GM19023 (cell line): ENCODE results near the gene CUL1.

Source experiments
- ATAC-seq: cut with Tn5 transposase; IDR thresholded peaks from one replicate; pipeline ENCODE4 v1.9.1; 2021; ENCODE audit warnings: mild to moderate bottlenecking, moderate library complexity; ENCODE audit not compliant: unreplicated experiment

The CUL1 gene

DNA sequence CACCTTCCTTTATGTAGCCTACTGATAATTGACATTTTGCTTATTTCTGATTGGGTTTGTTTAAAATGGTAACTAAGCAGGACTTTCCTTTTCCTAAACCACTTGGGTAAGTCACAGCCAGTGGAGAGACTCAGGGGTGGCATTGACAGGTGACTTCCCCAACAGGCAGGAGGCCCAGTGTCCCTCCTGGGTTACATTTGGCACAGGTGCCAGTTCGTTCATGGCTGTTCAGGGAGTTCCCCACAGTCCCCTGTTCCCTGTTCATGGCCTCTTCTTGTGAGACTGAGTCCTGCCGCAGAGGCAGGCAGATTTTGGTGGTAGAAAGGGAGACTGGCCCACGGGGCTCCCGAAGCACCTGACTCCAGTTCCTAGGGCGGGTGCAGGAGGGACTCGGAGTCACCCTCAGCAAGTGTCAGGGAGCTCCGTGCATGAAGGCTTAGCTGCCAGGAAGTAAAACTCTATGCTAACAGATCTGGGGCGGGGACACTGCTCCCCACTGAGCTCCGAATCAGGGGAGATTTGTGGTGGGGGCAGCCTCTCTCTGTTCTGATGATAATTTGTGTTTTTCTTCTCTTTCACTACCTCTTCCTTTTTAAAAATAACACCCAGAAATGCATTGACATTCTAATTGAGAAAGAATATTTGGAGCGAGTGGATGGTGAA is 101.3 kb downstream of the CUL1 start:
- ATAC-seq = no peak

DNA sequence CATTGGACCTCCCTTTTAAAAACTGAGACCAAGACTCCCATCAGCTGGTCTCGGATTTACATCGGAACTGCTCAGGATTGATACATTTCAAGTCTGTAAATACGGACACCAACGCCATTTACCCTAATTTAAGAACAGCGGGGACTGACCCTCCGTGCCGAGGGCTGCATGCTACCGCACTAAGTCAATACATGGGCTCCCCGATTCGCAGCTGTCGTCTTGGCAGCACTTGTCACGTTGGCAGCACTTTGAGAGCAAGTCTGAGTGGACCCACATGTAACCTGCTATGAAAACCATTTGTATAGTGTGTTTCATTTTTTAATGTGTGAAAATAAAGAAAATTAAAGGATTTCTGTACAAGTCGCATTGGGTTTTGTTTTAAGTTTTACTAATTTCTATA is 102.0 kb downstream of the CUL1 start:
- ATAC-seq = no peak

DNA sequence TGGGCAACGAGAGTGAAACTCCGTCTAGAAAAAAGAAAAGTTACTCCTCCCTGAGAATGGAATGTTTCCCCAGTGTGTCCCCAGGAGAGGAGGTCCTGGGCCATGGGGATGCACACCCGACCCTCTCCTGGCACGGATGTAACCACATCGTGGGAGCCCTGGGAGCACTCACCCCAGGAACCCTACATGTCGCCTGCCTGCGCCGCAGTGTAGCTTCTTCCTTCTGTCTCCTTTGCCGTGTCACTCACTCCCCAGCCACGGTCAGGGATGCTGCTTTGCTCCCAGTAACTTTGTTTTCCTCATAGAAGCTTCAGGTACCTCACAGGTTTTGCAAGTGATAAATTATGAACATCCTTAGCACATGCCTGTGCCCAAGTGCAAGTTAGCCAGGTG is 103.4 kb downstream of the CUL1 start:
- no peak for ATAC-seq

DNA sequence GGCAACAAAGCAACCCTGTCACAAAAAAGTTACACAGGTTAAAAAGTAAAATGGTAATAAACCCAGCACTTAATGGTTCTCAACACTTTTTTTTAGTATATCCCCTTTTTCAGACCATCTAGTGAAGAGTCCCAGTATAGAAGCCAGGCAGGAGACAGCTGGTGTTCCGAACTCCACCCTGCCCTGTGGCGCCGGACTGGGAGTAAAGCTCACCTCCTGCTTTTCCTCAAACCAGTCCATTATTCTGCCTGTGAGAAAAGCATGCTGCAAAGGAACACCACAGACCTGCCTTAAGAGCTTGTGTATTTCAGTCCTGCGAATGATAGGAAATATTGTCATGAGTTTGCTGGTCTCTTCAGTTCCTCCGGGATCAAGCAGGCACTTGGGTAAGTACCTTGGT is 104.4 kb downstream of the CUL1 start:
- ATAC-seq = no peak

DNA sequence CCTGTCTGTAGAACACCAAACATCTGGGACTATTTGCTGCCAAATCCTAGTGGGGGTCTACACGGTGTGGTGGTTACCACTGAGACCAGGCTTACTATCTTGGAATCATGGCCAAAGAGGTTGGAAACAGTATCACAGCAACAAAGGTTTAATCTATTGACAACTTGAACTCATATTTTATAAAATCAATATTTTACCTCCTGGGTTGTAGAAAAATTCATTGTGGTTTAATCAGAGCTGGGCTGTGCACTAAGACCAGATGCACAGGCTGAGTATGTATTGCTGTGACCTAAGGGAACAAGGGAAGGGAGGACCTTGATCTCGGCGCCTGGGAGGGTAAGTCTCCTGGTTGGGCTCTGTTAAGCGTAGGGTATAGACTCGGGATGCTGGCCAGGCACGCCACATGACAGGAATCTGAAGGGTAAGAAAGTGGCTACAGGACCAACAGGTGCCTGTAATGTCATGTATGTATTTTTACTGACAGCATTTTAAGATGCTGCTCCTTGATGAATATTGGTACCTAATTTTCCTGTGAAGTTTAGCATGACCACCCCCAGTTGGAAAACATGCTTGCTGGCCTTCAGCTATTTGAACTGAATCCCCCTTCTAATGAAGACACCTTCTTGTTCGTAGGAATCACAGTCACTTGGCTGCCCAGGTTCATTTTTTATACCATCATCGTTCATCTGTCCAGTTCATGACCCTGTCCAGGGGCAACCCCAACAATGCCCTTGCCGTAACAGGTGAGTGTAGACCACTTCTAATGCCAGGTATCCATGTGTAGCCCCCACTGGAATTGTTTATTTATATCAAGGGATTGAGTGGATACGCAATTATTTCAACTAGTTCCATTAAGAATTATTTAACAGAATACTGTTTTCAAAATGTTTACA is 105.9 kb downstream of the CUL1 start:
- no peak for ATAC-seq

DNA sequence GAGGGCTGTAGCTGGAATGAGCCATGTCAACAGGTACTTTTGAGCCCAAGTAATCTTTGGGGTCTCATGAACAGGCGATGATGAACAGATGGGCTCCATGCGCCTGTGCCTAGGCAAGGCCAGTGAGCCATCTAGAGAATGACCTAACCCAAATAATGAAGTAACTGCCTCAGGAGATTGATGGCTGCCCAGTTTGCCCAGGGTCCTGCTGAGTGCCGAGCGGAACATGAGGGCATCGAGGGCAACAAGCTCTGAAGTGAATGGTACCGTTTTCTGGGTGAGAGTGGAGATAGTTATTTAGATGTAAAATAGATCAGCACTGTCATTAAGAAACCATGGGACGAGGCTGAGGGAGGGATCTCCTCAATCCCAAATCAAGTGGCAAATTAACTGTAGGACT is 107.5 kb downstream of the CUL1 start:
- ATAC-seq = no peak

DNA sequence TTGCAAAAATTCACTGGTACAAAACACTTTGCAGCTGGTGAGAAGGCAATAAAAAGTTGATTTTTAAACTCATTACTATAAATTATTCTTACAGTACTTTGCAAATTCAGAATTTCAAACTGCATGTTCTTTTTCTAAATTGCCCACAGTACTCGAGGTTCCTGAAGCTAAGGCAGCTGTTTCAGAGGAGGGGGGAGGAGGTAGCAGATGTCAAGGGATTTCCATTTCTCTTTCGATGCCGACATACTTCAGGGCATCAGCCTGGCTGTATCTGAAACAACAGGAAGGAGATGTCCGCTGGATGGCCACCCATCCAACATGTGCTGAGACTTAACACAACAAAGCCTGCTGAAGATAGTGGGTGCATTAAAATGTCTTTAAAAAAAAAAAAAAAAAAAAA is 108.7 kb downstream of the CUL1 start:
- ATAC-seq = no peak

DNA sequence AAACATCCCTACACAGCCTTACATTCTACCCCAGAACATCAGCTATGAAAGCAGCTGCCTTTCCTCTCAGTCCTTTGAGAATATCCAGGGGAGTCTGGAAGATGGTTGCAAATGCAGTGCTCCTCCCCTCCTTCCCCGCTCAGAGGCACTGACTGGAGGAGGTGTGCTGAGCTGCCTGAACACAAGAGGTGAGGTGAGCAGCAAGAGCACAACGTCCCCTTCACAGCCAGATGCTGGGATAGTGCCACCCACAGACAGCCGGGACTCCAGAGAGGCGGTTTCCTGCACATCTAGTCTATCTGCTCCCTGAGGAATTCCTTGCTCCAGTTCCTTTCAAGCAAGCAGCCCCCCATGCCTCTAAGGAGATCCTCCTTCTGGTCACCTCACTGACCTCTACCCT is 111.2 kb downstream of the CUL1 start:
- ATAC-seq = no peak

DNA sequence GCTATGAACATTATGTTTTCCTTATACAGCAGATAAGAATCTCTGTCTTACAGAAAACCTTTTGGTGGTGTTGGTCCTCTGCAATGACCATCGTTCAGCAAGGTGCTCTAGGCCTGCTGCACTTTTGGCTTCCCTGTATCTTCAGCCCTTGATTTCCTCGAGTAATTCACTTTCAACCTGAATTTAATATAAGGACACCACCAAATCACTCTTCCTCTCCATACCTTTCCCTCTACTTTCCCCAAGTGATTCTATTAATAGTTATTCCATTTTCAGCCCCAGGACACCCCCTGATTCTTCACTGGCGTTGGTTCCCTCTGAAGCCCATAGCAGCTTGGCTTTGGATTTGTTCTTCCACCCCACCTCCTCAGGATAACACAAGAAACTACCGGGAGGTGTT is 113.2 kb downstream of the CUL1 start:
- ATAC-seq = no peak

DNA sequence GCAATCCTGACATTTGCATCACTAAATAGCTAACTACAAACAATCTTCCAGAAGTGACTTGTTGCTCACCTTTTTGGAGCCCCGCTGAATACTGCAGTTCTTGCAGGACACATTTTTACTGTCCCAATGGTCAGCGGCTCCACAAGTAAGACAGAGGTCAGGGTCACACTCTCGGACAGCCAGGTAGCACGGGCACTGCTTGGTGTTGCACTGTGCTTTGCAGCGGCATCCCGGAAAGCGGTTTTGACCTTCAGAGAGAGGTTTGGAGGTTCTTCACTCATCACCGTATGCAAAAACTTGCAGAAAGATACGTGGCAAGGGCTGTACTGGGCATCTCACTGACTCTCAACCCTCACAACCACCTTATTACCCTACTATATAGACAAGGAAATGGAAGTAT is 115.2 kb downstream of the CUL1 start:
- no peak for ATAC-seq

DNA sequence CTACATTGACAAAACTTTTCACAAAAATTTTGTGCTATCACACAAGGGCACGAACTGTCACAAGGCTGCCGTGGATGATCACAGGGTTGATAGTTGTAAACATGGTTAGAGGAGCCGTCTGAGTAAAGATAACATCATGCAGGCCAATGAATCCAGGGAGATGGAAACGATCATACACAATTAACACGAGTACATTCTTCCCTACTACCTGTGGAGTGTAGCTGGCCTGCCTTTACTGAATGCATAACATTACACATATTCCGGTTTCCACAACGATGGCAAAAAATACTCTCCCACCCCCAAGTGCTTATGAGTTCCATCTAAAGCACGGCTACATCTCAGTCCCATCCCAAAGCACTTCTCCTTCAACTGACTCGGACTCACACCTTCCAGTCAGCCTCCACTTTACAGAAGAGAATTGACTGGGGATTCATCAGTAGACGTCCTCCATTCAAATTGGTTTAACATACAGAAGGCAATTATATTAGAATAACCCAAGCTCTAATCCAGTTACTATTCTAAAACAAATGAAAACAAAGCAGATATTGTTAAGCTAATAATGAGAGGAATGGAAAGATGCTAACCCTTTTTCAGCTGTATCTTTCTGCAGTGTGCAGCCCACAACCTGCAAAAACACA is 116.3 kb downstream of the CUL1 start:
- ATAC-seq = no peak

DNA sequence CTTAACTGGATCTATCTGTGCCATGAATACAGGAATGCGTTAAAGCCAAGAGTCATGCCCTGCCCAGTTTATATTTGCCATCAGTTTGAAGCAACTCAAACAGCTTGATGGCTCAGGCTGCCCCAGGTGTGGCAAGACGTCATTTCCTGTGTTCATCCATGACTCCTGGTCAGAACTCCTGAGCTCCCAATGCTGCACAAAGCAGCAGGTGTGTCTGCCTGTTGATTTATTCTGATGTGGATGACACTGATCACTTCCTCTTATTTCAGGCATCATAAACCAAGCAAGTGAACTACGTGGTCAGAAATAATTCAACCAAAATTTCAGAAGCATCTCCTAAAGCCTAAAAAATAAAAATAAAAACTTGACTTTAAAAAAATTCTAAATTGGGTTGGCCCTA is 116.9 kb downstream of the CUL1 start:
- ATAC-seq = no peak

DNA sequence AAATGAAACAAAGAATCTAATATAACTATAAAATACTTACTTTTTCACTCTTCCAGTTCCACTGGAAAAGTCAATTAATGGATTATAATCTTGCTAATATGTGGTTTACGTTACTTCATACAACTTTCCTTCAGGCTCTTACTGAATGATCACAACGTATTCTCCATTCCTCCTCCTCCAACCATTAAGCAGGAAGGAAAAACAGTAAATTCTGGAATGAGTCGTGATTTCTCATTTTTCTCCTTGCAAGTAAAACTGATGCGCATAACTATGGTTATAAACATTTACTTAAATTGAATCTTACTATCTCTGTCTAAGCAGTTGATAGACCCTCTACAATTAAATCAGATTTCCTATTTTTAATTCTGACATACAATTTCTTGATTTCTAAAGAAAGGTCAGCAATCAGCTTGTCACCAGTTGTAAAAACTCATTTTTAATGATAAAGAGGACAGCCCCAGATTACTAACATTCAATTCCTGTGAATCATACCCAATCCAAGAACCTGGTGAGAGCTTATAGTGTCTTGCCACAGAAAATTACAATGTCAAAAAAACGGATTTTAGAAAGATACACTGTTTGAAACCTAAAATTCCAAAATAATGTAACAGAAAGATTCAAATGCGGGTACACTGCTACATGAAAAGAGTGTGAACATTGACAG is 121.1 kb downstream of the CUL1 start:
- no peak for ATAC-seq

DNA sequence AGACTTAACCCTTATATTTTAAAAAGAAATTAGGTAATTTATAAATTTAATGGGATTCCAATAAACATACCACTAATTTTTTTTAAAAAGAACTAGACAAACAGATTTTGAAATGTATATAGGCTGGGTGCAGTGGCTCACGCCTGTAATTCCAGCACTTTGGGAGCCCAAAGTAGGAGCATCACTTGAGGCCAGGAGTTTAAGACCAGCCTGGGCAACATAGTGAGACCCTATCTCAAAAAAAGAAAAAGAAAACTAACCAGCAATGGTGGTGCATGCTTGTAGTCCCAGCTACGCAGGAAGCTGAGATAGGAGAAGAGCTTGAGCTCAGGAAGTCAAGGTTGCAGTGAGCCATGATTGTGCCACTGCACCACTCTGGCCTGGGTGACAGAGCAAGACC is 122.7 kb downstream of the CUL1 start:
- no peak for ATAC-seq

DNA sequence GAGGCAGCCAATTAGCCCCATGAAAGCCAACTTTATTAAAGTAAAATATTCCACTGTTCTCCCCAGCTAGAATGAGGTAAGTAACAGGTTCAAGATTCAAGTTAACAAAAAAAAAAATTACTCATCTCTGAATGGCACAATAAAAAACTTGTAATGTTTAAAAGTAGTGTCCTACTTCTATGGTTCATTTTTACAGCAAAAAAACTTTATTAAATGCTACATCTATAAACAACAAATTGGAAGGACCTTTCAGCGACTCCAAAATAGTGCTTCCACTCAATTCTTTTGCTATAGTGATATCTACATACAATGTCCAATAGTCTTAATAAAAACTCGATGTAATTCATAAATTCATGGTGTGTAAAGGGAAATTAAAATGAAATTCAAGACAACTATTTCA is 126.2 kb downstream of the CUL1 start:
- ATAC-seq = no peak

DNA sequence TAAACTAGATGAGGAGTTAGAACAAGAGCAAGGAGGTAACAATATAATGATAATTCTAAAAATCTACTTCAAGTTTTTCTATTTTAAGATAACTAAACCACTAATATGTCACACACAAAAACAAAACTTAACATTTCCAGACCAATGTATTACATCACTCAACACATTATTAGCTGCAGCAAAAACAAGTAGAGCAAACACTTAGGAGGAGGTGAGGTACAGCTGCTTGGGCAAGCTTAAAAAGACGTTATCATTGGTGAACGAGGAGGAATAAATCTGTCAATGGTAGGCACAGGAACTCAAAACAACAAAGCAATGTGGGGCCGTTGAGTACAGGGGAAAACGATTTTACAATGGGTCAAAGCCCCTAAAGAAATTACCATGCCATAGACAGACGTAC is 126.6 kb downstream of the CUL1 start:
- ATAC-seq = no peak

DNA sequence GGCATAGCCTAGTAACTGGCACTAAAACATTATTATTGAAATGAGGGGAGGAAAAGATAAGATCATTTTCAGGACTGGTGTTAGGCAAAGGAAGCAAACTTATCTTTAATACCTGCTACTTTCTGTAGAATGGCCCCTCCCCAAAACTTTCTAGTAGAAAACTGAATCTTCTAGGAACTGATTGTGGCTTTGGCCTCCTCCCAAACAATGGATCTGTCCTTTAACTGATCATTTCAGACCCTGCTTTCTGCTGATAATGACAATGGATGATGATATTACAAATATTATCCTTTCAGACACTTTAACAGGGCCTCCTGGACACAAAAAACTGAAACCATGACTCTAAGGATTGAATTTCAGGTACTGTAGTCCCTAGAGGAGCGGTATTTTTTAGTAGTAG is 130.3 kb downstream of the CUL1 start:
- no peak for ATAC-seq

DNA sequence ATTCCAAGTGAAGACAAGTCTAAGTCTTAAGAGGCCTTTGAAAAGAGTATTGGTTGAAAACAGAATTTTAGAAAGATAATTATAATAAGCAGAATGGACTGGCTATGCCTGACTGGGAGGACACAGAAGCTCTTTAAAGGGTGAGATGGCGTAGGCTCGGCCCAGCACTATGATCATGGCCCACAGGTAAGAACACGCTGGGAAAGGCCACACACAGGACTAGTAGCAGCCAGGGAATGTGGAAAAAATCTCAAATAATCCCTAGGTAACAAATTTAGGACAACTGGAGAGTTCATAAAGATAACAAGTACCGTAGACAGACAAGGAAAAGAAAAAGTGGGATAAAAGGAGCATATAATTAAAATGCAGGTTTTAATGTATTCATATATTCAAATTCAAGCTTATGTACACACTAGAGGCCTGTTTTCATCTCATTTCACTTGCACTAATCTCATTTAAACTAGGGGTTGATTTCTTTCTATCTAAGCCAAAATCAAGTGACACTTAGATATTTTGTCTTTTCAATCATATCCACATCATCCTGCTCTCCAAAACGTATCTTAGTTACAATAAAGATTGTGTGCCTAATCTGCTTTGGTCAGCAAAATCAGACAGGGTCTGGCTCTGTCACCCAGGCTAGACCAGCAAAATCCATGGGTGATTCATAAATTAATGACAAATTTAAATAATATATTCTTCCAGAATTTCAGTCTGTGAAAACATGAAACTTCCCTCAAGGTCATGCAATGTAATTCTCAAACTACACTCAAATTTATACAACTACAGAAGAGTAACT is 132.4 kb downstream of the CUL1 start:
- no peak for ATAC-seq

DNA sequence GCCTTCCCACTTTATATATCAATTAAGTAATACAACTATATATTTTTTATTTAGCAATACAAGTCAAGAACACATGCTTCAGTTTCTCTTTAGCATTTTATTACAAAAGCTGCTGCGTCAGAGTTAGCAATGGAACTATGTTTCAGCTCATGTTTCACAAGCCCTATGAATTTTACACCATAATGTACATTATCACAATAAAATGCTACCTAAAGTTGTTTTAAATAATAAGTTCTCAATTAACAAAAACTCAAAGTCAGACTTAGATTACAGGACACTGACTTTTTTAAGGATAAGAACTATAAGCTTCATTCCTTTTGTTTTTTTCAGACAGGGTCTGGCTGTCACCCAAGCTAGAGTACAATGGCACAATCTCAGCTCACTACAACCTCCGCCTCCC is 133.1 kb downstream of the CUL1 start:
- no peak for ATAC-seq

DNA sequence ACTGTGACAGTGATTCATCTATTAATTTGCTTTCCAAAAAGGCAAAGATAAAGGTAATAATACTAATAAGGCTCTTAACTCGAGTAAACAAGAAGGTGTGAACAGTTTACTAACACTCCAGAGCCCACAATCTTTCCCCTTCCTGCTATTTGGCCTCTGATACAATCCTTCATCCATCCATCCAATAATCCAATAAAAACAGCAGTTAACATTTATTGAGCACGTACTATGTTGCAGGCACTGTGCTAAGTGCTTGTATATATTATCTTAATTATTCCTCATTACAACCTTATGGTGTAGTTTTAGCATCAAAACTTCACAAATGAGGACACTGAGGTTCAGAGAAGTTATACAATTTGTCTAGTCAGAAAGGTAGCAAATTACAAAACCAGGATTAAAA is 135.9 kb downstream of the CUL1 start:
- ATAC-seq = no peak

DNA sequence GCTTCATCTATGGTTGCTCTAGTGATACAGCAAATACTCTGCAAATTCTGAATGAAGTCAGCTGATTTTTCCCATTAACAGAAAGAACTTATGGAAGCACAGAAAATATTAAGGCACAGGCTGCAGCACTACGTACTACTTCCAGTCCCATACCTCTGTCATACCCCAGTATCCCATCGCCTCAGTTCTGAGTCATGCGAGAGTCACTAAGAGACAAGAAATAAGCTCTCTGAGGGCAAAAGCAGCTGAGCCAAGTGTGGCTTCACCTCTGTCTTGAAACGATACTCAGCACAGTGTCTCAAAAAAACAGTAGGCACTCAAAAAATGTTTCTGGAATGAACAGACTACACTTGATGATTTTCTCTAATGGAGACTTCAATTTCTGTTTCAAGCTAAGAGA is 137.2 kb downstream of the CUL1 start:
- ATAC-seq = no peak
